Neutrophil (primary cell): ENCODE results near the gene CDC42EP3.

Experiments used
- H3K27ac ChIP-seq: fragments of 200-600 bp; sonication (generic); 2 replicates; pipeline ENCODE4 v1.5.1; 2016; ENCODE audit warnings: mild to moderate bottlenecking, moderate library complexity
- H3K27me3 ChIP-seq: fragments of 200-600 bp; sonication (generic); 2 replicates; pipeline ENCODE4 v1.6.0; 2016; ENCODE audit warnings: mild to moderate bottlenecking
- H3K36me3 ChIP-seq: fragments of 200-600 bp; sonication (generic); 2 replicates; pipeline ENCODE4 v1.5.1; 2017
- H3K4me1 ChIP-seq, 2 experiments: fragments of 200-600 bp in 1 of 2; sonication (generic) in 1 of 2; 1 replicate in 1 of 2; 2 replicates in 1 of 2; pipeline versions ENCODE4 v1.5.1 to v1.6.1; 2013 to 2016; ENCODE audit warnings: low read depth in 1 of 2, low read length in 1 of 2, mild to moderate bottlenecking in 1 of 2, moderate library complexity in 1 of 2; ENCODE audit not compliant: control insufficient read depth in 1 of 2, insufficient read depth in 1 of 2
- H3K4me3 ChIP-seq, 2 experiments: fragments of 200-600 bp in 1 of 2; sonication (generic) in 1 of 2; 1 replicate in 1 of 2; 2 replicates in 1 of 2; pipeline ENCODE4 v1.5.1; 2013 to 2016; ENCODE audit warnings: low read depth in 1 of 2, low read length in 1 of 2, mild to moderate bottlenecking in 1 of 2, moderate library complexity in 1 of 2
- H3K9me3 ChIP-seq: fragments of 200-600 bp; sonication (generic); 2 replicates; pipeline ENCODE4 v1.5.1; 2016
- TF ChIP-seq, protein P1 (sequence below): fragments of 200-600 bp; sonication (generic); IDR thresholded peaks from 2 replicates; pipeline ENCODE4 v1.5.1; 2016; ENCODE audit warnings: antibody characterized with exemption

CDC42EP3 gene

DNA sequence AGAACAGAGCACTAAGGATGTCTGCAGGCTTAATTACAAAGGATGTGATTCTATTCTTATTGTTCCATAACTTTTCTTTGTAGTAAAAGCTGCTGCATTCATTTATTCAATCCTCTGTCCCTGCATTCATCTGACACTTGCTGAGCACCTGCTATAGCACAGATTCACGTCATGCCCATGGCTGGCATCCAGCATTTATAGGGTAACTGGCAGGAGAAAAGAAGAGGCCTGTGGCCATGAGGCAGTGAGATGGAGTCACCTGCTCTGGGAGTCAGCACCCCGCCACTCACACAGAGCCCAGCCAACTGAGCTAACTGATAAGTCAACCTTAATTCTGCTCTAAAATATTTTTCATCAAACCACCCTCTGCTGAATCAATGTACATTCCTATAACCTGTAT lies 18.3 kb upstream of the CDC42EP3 start:
- H3K27me3 ChIP-seq: no peaks in the 10 kb centered on the region
- no peaks in the 10 kb centered on the region for H3K9me3 ChIP-seq
- TF ChIP-seq, protein P1, sequence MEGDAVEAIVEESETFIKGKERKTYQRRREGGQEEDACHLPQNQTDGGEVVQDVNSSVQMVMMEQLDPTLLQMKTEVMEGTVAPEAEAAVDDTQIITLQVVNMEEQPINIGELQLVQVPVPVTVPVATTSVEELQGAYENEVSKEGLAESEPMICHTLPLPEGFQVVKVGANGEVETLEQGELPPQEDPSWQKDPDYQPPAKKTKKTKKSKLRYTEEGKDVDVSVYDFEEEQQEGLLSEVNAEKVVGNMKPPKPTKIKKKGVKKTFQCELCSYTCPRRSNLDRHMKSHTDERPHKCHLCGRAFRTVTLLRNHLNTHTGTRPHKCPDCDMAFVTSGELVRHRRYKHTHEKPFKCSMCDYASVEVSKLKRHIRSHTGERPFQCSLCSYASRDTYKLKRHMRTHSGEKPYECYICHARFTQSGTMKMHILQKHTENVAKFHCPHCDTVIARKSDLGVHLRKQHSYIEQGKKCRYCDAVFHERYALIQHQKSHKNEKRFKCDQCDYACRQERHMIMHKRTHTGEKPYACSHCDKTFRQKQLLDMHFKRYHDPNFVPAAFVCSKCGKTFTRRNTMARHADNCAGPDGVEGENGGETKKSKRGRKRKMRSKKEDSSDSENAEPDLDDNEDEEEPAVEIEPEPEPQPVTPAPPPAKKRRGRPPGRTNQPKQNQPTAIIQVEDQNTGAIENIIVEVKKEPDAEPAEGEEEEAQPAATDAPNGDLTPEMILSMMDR: no peak
- H3K27ac ChIP-seq: no peak overlapping the region
- no peaks in the 10 kb centered on the region for H3K4me1 ChIP-seq
- H3K4me3 ChIP-seq: no peak overlapping the region
- no peaks in the 10 kb centered on the region for H3K36me3 ChIP-seq

DNA sequence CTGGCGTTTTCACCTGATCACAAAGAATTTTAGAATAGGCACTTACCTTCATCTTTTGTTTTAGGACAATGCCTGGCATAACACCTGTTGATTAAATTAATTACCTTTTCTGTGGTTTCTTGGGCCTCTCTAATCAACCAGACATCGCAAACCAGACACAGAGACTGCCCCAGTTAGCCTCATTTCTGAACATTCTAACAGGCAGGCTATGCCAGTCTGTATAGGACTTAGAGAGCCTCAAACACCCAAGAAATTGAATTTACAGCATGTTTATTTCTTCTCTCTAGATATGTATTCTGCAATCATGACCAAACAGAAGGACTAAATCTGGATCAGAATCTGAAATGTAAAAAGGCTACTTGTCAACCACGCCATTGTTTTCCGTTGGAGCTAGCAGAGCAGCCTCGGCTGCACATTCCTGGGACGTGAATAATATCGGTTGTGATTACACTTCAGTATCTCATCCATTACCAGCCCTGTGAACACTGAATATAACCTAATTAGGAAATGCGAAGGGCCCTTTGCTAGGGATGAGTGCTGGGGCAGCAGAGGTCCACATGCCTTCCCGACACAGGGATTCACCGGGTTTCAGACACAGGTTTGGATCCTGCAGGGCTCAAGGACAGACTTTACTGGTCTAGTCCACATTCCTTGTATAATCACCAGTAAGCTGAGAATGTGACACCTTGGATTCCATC lies 17.5 kb upstream of the CDC42EP3 start:
- TF ChIP-seq, protein P1: no peak
- Histone ChIP-seq H3K27ac (no peak overlapping the region), H3K4me3 (no peak overlapping the region), H3K27me3 (no peaks in the 10 kb centered on the region), H3K9me3 (no peaks in the 10 kb centered on the region), H3K4me1 (peaks cover 3 to 5% of the 10 kb centered on the region in 2 experiments), H3K36me3 (no peaks in the 10 kb centered on the region)

DNA sequence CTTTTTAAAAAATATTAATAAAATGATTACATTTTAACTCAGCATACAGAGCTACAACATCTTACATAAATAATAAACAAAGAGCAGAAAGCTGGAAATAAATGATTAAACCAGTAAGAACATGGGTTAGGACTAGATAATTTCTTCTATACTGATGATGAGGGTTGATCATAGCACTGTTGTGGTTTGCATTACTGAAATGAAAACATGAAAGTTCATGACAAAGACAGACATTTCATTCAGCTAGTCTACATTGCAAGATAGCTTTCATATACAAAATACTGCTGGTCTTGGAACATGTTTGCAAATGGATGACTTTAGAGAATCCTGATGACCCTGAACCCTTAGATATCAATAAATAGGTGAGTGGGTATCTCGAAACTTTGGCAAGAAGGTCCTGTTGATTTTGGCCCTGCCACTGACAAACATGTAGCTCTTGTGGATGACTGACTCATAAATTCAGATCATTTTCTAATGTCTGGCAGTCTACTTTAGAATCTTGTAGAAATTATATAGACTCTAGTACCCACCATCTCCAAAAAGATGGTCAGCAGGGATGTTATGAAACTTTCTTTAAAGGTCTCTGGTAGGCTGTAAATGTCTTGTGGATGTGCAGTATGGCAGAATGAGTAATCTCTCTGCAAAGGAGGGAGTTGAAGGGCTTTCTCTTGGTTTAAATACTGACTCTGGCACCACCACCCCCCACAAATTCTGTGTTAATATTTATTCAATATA lies 15.5 kb upstream of the CDC42EP3 start:
- Histone ChIP-seq H3K27me3 (no peaks in the 10 kb centered on the region), H3K4me1 (peaks cover 15 to 17% of the 10 kb centered on the region in 2 experiments), H3K4me3 (no peak overlapping the region), H3K36me3 (no peaks in the 10 kb centered on the region), H3K9me3 (no peaks in the 10 kb centered on the region), H3K27ac (no peak overlapping the region)
- TF ChIP-seq, protein P1: no peak

DNA sequence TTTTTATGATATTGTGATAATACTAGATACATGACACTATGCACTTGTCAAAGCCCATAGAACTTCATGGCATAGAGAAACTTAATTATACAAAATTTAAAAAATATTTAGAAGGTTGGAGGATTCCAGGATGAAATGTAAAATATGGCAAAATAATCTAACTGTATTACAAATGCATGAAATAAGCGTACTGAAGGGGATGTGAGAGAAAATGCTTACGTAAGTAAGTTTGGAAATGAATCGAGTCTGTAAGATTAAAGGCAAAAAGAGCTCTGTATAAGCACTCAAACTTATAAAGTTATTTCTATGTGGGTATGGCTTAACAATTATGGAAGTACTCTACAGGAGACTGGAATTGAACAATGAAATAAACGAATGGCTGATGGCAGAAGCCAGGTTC lies 13.4 kb upstream of the CDC42EP3 start:
- H3K4me3 ChIP-seq: no peak overlapping the region
- H3K4me1 ChIP-seq: peaks cover 15 to 17% of the 10 kb centered on the region in 2 experiments
- no peak overlapping the region for H3K27ac ChIP-seq
- no peaks in the 10 kb centered on the region for H3K27me3 ChIP-seq
- no peaks in the 10 kb centered on the region for H3K9me3 ChIP-seq
- TF ChIP-seq, protein P1: no peak
- H3K36me3 ChIP-seq: no peaks in the 10 kb centered on the region

DNA sequence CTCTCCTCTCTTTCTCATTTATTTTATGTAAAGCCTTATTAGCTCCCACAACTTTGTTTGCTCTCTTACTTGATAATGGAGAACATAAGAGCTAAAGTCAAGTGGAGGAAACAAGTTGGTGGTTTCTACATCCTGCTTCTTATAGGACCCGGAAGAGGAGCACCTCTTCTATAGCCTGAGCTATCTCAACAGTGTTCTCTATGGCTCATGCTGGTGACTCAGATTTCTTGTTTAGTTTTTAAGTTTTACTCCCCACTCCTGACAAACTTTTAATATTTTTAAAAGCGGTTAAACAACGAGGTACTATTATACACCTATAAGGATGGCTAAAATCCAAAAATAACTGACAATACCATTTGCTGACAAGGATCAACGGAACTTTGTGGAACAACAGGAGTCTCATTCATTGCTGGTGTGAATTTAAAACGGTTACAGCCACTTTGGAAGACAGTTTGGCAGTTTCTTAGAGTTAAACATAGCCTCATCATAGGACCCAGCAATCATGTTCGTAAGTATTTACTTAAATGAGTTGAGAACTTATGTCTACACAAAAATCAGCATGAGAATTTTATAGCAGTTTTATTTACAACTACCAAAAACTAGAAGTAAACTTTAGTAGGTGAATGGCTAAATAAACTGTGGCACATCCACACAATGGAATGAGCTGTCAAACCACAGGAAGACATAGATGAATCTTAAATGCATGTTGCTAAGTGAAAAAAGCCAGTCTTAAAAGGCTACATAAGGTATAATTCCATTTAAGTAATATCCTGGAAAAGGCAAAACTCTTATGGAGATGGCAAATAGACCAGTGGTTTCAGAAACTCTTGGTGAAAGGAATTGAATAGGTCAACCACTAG lies 12.7 kb upstream of the CDC42EP3 start:
- Histone ChIP-seq H3K4me3 (no peak overlapping the region), H3K27me3 (no peaks in the 10 kb centered on the region), H3K9me3 (no peaks in the 10 kb centered on the region), H3K36me3 (no peaks in the 10 kb centered on the region), H3K4me1 (peaks cover 15 to 17% of the 10 kb centered on the region in 2 experiments), H3K27ac (peak overlapping the region; percentile 32)
- TF ChIP-seq, protein P1: no peak
